ENCODE results near the gene TRIO.

TRIO gene

DNA sequence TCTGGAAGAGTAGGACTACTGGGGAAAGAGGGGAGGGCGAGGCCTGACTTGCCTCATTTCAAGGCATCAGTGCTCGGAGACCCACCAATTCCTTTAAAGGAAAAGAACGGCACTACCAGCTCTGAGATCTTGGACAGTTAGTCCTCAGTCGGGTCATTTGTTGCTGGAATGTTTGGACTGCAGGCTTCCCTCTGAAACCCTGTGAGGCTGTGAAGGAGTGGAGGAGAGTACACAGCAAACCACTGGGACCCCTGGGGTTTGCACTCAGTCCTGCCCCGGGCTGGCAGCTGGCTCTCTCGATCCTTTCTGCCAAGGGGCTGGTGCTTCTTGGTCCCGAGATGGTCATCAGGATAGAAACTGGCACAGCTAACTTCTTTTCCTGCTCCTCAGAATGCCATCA, 194.5 kb downstream of the TRIO start:
- H3K4me3 ChIP-seq (replicated peaks in 1 of 2; ENCODE audit: low read depth in 2 of 2, low read length in 2 of 2) = no peak overlapping the region
- TF ChIP-seq, protein P1, sequence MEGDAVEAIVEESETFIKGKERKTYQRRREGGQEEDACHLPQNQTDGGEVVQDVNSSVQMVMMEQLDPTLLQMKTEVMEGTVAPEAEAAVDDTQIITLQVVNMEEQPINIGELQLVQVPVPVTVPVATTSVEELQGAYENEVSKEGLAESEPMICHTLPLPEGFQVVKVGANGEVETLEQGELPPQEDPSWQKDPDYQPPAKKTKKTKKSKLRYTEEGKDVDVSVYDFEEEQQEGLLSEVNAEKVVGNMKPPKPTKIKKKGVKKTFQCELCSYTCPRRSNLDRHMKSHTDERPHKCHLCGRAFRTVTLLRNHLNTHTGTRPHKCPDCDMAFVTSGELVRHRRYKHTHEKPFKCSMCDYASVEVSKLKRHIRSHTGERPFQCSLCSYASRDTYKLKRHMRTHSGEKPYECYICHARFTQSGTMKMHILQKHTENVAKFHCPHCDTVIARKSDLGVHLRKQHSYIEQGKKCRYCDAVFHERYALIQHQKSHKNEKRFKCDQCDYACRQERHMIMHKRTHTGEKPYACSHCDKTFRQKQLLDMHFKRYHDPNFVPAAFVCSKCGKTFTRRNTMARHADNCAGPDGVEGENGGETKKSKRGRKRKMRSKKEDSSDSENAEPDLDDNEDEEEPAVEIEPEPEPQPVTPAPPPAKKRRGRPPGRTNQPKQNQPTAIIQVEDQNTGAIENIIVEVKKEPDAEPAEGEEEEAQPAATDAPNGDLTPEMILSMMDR (IDR thresholded peaks at IDR 0.05; ENCODE audit: low read depth, low read length) = no peak
- no peak for DNase-seq (ENCODE audit: low read depth in 2 of 2)

DNA sequence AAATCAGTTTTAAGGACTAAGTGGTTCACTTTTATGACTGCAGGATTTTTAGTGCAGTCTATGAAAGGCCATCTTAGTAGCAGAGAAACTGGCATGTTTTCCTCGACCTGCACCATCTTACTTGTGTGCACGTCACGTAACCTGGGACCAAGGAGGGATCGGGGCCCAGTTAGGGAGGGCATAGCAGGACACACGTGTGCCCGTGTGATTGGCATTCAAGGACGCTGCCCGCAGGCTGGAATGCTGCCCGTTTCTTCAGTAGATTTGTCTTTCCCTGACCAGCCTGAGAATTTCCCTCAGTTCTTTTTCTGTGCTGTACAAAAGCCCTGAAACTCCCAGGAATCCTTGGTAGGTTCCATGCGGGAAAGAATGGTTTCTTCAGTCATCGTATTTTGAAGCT, 196.3 kb downstream of the TRIO start:
- DNase-seq (ENCODE audit: low read depth in 2 of 2) = no peak
- TF ChIP-seq, protein P1 (IDR thresholded peaks at IDR 0.05; ENCODE audit: low read depth, low read length) = no peak

DNA sequence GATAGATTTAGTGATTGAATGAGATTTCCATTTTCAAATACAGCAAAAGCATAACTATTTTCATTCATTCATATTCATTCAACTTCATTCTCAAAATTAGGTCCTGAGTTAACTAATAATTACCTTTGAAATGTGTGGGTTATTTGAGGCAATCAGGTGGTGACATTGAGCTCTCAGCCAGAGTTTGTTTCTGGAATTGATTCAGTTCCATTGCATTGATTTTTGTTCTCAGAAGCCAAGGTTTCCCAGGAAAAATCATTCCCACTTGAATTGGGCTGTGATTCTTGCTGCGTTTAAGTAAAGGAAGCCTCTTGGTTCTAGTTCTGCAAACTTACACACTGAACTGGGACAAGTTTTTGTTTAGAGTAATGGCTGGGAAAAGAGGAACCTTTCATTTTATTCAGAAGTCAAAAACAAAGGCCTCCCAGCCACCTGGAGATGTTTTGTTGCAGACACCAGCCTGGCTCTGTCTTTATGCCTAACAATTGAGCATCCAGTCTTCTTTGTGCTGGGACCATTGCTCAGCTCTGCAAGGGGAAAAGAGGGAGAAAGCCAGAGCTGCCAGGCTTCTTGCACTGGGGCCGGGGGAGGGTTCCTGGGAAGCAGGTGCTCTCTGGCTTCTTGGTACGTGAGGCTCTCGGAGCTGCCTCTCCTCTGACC, 198.6 kb downstream of the TRIO start:
- H3K4me3 ChIP-seq (replicated peaks in 1 of 2; ENCODE audit: low read depth in 2 of 2, low read length in 2 of 2) = no peak overlapping the region
- DNase-seq (ENCODE audit: low read depth in 2 of 2) = no peak
- TF ChIP-seq, protein P1 (IDR thresholded peaks at IDR 0.05; ENCODE audit: low read depth, low read length) = no peak

More for the DNA sequence above, 196.3 kb downstream of the TRIO start:
- H3K4me3 ChIP-seq (replicated peaks in 1 of 2; ENCODE audit: low read depth in 2 of 2, low read length in 2 of 2) = no peak overlapping the region

DNA sequence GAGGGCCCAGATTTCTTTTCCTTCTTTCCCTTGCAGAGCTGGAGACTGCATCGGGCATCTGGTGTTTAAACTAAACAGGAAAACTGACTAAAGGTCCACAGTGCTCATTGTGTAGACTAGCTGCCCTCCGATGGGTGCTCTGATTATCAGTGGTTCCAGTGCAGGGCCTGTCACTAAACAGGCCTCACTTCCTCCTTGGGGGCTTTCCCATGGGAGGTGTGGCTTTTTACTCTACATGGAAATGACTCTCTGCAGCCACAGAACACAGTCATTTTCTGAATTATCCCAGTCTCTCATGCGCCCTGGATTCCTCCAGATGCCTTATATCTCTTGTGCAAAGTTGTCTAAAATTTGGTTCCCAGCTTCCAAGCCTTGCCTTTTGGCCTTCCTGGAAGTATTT, 199.2 kb downstream of the TRIO start:
- no peak overlapping the region for H3K4me3 ChIP-seq (replicated peaks in 1 of 2; ENCODE audit: low read depth in 2 of 2, low read length in 2 of 2)
- peak in 1 of 2 donors; percentile 52 for DNase-seq (ENCODE audit: low read depth in 2 of 2)
- TF ChIP-seq, protein P1 (IDR thresholded peaks at IDR 0.05; ENCODE audit: low read depth, low read length) = no peak

DNA sequence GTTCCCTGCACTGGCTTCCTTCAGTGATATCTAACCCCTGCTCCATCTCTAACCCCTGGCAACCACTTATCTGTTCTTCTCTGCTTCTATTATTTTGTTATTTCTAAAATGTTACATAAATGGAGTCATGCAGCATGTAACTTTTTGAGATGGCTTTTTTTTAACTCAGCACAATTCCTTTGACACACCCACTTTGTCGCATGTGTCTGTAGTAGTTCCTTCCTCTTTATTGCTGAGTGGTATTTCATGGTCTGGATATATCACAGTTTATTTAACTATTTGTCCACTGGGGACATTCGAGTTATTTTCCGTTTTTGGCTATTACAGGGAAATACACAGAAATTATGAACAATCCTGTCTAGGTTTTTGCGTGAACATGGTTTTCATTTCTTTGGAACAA, 200.2 kb downstream of the TRIO start:
- TF ChIP-seq, protein P1 (IDR thresholded peaks at IDR 0.05; ENCODE audit: low read depth, low read length) = no peak
- DNase-seq (ENCODE audit: low read depth in 2 of 2) = no peak
- H3K4me3 ChIP-seq (replicated peaks in 1 of 2; ENCODE audit: low read depth in 2 of 2, low read length in 2 of 2) = no peak overlapping the region

DNA sequence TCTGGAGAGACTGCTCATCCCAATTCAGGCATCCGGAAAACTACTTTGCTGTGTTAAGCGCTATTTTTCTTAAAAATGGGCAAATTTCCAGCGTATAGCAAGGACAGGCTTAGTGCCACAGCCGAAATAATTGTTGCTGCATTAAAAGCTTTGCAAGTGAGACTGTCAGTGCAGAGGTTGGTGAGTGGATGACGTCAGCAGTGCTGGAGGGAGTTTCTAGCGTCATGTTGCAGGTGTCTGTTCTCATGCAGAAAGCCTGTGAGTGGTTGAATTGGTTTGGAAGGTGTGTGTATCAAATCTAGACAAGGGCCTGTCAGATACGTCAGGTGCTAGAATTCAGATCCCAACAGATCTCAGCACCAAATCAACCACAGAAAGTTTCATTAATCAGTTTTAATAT, 204.4 kb downstream of the TRIO start:
- no peak overlapping the region for H3K4me3 ChIP-seq (replicated peaks in 1 of 2; ENCODE audit: low read depth in 2 of 2, low read length in 2 of 2)
- TF ChIP-seq, protein P1 (IDR thresholded peaks at IDR 0.05; ENCODE audit: low read depth, low read length) = no peak
- no peak for DNase-seq (ENCODE audit: low read depth in 2 of 2)

DNA sequence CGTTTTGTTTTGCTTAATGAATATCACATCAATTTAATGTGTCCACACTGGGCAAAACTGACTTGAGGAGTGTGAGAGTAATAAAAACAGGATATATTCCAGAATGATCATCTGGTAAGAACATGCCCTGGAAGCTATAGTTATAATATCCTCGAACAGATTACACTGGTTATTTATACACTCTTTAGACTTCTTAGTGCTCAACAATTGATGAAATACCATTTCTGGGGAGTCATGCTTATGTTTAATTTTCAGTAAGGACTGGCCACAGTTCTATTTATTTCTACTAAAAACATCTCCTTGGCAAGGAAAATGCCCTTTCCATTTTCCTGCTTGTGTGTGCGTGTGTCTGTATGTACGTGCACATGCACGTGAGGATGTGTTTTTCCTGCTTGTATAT, 205.0 kb downstream of the TRIO start:
- DNase-seq (ENCODE audit: low read depth in 2 of 2) = no peak
- H3K4me3 ChIP-seq (replicated peaks in 1 of 2; ENCODE audit: low read depth in 2 of 2, low read length in 2 of 2) = no peak overlapping the region
- TF ChIP-seq, protein P1 (IDR thresholded peaks at IDR 0.05; ENCODE audit: low read depth, low read length) = no peak

Measured in cardiac fibroblast (primary cell).